ENCODE measurements around the gene MKX.

Gene MKX

DNA sequence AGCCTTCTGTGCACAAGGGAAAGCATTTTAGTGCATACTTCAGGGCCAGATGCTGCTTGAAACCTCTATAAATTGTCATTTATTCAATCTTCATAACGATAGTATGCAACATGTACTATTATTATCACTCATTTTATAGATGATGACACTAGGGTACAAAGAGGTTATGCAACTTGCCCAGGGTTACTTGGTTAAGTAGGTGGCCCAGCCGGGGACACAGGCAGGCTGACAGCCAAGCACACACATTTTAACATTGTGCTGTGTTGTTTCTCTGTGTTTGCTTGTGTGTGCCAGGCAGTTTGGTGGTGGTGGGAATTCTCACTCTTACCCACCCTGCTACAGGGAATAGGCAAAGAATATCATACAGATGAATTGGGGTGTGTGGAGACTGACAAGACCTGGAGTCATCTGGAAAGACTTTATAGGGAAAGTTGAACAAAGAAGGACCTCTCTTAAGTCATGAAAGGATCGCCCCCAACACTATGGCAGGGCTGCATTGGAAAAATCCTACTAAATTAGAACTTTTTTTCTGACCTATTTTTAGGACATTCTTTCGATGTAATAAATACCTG is 98.9 kb downstream of the MKX start:
- DNase-seq (ENCODE audit: low spot score) = no peak

DNA sequence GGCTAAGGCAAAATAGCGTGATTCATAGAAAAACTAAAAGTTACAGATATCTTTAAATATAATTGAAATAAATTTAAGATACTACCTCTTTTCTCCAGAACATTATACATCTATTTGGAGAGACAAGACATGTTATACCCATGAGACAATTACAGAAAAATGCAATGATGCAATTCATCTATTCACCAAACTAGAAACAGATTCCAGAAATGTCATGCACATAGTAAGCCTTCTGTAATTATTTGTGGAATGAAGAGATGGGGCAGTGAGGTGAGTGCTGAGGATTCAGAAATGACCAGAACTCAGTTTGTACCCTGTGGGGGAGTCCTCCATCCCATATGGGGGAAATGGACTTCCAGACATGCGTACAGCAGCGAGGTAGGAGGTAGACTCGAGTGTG is 99.4 kb downstream of the MKX start:
- no peak for DNase-seq (ENCODE audit: low spot score)

- DNase-seq (ENCODE audit: low spot score) = no peak
Observed at GRCh38 chr10:27644307-27644939, 101.2 kb downstream of the MKX start.

DNA sequence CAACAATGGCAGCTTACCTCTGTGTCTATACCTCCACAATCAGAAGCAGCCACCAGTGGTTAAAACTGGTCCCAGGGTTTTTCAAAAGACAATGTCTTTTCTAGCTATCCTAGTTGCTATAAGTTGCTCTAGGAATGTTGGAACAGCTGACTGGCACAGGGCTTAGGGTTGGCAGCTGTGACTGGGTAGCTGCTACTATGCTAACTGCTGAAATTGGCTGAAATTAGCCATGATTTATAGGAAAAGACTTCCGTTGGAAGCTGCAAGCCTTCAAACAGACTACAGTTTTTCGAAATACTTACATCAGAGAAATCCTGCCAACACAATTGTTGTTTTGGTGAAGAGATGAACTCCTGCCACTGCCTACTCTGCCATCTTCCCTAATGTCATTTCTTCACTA is 102.3 kb downstream of the MKX start:
- no peak for DNase-seq (ENCODE audit: low spot score)

DNA sequence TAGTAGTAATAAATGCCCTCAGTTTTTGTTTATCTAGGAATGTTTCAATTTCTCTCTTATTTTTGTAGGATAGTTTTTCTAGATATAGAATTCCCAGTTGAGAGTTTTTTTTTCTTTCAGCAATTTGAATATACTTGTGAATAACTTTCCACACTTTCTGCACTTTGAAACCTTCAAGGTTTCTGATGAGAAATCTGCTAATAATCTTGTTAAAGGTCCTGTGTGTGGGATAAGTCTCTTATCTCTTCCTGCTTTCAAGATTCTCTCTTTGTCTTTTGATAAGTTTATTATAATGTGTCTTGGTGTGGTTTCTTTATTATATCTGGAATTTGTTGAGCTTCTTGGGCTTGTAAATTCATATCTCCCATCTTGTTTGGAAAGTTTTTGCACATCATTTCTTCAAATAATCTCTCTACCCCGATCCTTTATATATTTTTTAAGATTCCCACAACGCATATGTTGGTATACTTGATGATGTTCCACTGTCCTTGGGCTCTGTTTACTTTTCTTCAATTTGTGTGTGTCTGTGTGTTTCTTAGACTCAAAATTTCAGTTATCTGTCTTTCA is 103.5 kb downstream of the MKX start:
- no peak for DNase-seq (ENCODE audit: low spot score)

GRCh38 chr10:27638071-27638750 is 107.4 kb downstream of the MKX start:
- no peak for DNase-seq (ENCODE audit: low spot score)

- no peak for DNase-seq (ENCODE audit: low spot score)
Observed at GRCh38 chr10:27637601-27638000, 108.0 kb downstream of the MKX start.

- no peak for DNase-seq (ENCODE audit: low spot score)
Observed at GRCh38 chr10:27636816-27637215, 108.8 kb downstream of the MKX start.

DNA sequence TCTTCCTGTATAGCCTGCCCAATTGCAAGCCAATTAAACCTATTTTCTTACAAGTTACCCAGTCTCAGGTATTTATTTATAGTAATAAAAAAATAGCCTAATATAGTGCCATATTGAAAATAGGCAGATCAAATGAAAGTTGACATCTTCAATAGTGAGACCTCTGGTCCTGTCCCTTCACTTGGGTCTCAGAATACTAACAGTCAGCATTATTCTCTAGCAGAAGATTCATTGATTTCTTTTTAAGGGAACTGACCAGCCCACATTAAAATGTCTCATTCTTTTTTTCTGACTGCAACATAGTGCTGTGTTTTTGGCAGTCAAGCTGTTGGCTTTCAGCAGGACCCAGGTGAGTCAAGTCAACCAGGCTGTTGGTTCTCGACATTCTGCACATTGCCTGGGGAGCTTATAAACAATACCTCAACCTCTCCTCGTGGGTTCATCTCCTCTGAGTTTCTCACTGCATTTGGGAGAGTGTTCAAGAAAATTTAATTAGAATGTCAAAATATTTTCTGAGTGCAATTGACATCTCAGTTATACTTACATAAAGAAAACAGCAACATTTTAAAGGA is 109.8 kb downstream of the MKX start:
- no peak for DNase-seq (ENCODE audit: low spot score)

GRCh38 chr10:27635290-27635689 is 110.3 kb downstream of the MKX start:
- no peak for DNase-seq (ENCODE audit: low spot score)

GRCh38 chr10:27628621-27629020 is 117.0 kb downstream of the MKX start:
- DNase-seq (ENCODE audit: low spot score) = no peak

- no peak for DNase-seq (ENCODE audit: low spot score)
Observed at GRCh38 chr10:27626890-27627289, 118.7 kb downstream of the MKX start.

GRCh38 chr10:27625452-27626211 is 120.0 kb downstream of the MKX start:
- DNase-seq (ENCODE audit: low spot score) = no peak

- DNase-seq (ENCODE audit: low spot score) = no peak
Observed at GRCh38 chr10:27624941-27625340, 120.7 kb downstream of the MKX start.

Data from Ammon's horn (tissue), 1 donor.